BE2C (cell line): ENCODE results near the gene TSPAN18.

Experiments used
- DNase-seq: peaks from one replicate; pipeline ENCODE4 v3.0.0-alpha.2; 2020
- H3K27me3 ChIP-seq: fragments of 250-450 bp; sonication (Bioruptor Pico); 2 replicates; pipeline ENCODE4 v1.5.1; 2020; ENCODE audit warnings: mild to moderate bottlenecking
- H3K36me3 ChIP-seq: fragments of 250-450 bp; sonication (Bioruptor Pico); 2 replicates; pipeline ENCODE4 v1.5.1; 2020; ENCODE audit warnings: mild to moderate bottlenecking
- H3K4me1 ChIP-seq: fragments of 250-450 bp; sonication (Bioruptor Pico); 2 replicates; pipeline ENCODE4 v1.5.1; 2020
- H3K4me3 ChIP-seq: 2 replicates; pipeline ENCODE4 v1.5.1; 2011; ENCODE audit warnings: low read depth, low read length
- H3K9me3 ChIP-seq: fragments of 250-450 bp; sonication (Bioruptor Pico); 2 replicates; pipeline ENCODE4 v1.5.1; 2020
- CTCF ChIP-seq: IDR thresholded peaks from 2 replicates; pipeline ENCODE4 v1.5.1; 2012; ENCODE audit warnings: mild to moderate bottlenecking, low read depth, low read length

TSPAN18 gene

GRCh38 chr11:44903518-44903917 lies 176.8 kb downstream of the TSPAN18 start:
- no peak overlapping the region for H3K4me3 ChIP-seq
- no peak for DNase-seq
- H3K27me3 ChIP-seq, result no peaks in the 10 kb centered on the region
- no peaks in the 10 kb centered on the region for H3K4me1 ChIP-seq
- no peaks in the 10 kb centered on the region for H3K9me3 ChIP-seq
- H3K36me3 ChIP-seq, result no peaks in the 10 kb centered on the region
- no peak for TF ChIP-seq CTCF

- TF ChIP-seq CTCF, result no peak
- Histone ChIP-seq H3K9me3 (no peaks in the 10 kb centered on the region), H3K4me1 (no peaks in the 10 kb centered on the region), H3K36me3 (no peaks in the 10 kb centered on the region), H3K27me3 (no peaks in the 10 kb centered on the region), H3K4me3 (no peak overlapping the region)
- DNase-seq, result no peak
Measured at GRCh38 chr11:44904261-44905020, 177.7 kb downstream of the TSPAN18 start.

GRCh38 chr11:44905131-44905866 lies 178.5 kb downstream of the TSPAN18 start:
- no peak overlapping the region for H3K4me3 ChIP-seq
- H3K36me3 ChIP-seq, result no peaks in the 10 kb centered on the region
- H3K27me3 ChIP-seq, result no peaks in the 10 kb centered on the region
- H3K4me1 ChIP-seq, result no peaks in the 10 kb centered on the region
- no peak for DNase-seq
- no peak for TF ChIP-seq CTCF
- no peaks in the 10 kb centered on the region for H3K9me3 ChIP-seq

GRCh38 chr11:44906649-44907048 lies 179.9 kb downstream of the TSPAN18 start:
- H3K4me1 ChIP-seq, result peaks cover 7% of the 10 kb centered on the region; the same call in 1 of the 2 replicates
- DNase-seq, result no peak
- H3K27me3 ChIP-seq, result no peaks in the 10 kb centered on the region
- H3K9me3 ChIP-seq, result no peaks in the 10 kb centered on the region
- no peaks in the 10 kb centered on the region for H3K36me3 ChIP-seq
- TF ChIP-seq CTCF, result no peak
- no peak overlapping the region for H3K4me3 ChIP-seq

GRCh38 chr11:44909557-44909956 lies 182.8 kb downstream of the TSPAN18 start:
- Histone ChIP-seq H3K27me3 (no peaks in the 10 kb centered on the region), H3K4me1 (peaks cover 7% of the 10 kb centered on the region; the same call in 1 of the 2 replicates), H3K36me3 (no peaks in the 10 kb centered on the region), H3K9me3 (no peaks in the 10 kb centered on the region), H3K4me3 (no peak overlapping the region)
- no peak for DNase-seq
- TF ChIP-seq CTCF, result no peak

- H3K4me1 ChIP-seq, result peaks cover 7% of the 10 kb centered on the region; the same call in 1 of the 2 replicates
- TF ChIP-seq CTCF, result no peak
Measured at GRCh38 chr11:44910591-44910990, 183.8 kb downstream of the TSPAN18 start.

More at GRCh38 chr11:44910591-44910990, 183.8 kb downstream of the TSPAN18 start:
- no peaks in the 10 kb centered on the region for H3K27me3 ChIP-seq
- H3K36me3 ChIP-seq, result no peaks in the 10 kb centered on the region
- H3K9me3 ChIP-seq, result no peaks in the 10 kb centered on the region
- no peak overlapping the region for H3K4me3 ChIP-seq
- no peak for DNase-seq
